Inflammatory macrophage (primary cell): ENCODE results near the gene TRAPPC12.
"Not testable (repeated sequence)": the region's sequence is repeated elsewhere in the genome, so short reads cannot be mapped to it uniquely, and the experiment has no call there.

Experiments used
- DNase-seq, 2 donors: peaks; one replicate each; pipeline ENCODE4 v3.0.0-alpha.2; 2020 to 2022

TRAPPC12 gene

DNA sequence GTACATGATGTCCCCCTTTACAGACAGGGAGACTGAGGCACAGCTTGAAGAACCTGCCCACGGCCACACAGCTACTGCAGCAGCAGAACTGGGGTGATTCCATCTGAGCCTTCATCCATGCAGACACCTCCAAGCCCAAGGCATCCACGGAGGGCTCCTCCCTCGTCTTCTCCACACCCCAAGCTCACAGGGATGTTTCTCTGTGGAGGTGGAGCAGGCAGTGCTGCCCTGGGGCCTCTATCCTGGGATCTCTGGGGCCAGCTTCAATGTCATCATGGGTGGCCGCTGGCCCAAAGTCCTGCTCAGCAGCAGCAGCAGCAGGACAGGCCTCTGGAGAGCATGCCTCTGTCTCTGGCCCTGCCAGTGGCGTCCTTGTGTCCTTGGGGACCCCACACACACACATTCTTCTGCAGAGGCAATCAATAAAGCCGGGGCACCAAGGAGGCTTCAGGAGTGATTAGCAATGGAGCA, 108.6 kb downstream of the TRAPPC12 start:
- DNase-seq, result no peak

DNA sequence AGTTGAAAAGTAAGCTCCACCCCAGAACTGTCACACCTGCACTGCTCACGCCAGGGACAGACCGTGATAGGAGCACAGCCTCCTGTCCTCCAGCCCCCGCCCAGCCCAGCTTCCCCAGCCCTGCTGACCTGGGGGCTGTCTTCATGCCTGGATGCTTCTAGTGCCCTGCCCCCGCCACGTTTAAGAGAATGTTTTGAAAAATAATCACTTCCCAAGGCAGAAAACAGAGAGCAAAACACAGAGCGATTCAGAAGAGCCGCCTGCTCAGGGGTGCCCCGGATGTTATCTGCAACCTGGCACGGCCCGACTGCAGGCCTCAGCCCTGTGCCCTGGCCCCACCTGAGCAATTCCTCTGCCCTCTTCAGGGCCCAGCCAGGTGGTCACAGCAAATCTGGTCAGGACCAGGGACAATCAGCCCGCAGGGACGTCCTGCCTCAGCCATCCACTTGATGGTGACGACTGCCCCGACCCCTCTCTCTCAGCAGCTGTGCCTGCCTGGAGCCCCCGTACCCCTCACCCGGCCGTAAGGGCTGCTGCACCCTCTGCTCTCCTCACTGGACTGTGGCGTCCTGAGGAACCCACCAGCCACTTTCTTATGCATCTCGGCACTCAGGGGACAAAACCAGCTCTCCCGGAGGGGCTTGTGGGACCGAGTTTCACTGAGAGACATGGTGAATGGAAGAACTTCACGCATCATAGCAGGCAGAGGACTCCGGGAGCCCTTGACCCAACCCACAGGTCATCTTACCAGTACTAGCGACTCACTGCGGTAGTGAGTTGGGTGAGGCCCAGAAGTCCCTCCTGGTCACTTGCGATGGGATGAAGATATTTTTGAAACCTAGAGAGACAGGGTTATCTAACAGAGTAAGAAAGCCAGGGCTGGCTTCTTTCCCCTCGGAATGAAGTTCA, 109.6 kb downstream of the TRAPPC12 start:
- no peak for DNase-seq

DNA sequence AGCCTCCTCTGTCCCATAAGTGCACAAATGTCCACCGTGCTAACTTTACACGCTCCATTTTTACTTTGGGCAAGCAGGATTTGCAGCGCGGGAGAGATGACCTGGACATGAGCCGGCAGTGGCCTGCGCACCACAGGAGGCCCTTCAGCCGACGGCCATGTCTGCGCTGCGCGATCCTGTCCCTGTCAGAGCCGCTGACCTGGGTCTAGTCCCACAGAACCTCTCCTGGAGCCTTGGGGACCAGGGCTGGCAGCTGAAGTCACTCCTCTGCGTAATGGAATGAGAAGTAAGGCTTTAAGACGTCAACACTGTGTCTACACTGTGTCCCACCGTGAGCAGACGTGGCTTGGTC, 110.2 kb downstream of the TRAPPC12 start:
- no peak for DNase-seq

DNA sequence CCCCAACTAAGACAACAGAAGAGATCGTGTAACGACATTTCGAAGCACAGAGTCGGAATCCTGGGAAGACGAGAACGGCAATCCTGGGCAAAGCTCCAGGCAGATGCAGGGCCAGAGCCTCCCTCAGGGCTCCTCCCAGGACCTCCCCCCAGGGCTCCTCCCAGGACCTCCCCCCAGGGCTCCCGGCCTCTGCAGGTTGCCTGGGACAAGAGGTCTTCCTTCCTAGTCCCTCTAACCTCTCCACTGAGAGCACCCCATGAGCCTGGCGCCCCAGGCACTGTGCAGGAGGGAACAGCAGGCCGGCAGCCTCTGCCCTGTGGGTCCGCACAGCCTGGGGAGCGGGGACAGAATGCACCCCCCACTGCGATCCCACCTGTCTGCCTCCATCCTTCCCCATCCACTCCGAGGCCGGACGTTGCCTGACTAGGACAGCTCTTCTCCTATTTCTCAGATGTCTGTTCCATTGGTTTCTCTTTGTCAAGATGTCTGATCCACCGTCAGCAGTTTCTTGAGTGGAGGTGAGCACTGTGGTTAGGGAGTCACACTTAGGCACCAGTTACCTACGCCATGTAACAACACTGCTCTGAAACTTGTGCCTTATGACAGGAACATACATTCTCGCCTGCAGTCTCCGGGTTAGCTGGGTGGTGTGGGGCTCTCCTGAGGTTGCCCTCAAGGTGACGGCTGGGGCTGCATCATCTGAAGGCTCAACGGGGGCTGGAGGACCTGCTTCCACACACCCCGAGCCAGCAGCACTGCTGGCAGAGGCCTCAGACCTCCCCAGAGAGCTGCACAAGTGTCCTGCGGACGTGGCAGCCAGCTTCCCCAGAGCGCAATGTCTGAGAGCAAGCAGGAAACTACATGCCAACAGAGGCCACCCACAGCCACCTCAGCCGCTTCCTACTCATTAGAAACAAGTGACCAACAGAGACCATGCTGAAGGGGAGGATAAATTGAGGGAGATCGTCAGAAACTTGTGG, 111.0 kb downstream of the TRAPPC12 start:
- DNase-seq, result peak in 1 of 2 donors; percentile 51

DNA sequence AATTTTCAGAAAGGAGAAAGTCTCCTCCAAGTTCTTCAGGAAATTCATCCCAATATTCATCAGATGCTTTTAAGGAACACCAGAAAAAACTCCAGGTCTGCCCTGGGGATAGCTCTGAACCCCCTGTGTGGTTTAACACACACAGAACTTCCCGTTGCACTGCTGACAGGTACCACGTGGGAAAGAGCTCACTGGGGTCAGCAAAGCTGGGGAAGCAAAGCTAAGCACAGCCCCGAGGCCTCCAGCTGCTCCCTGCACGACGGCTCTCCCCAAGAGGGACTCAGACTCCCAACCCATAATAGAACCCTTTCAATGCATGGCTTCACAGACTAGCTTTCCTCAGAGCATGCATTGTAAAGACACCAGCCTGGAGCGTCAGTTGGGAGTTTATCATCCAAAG, 111.8 kb downstream of the TRAPPC12 start:
- peak in 1 of 2 donors; percentile 9 for DNase-seq

DNA sequence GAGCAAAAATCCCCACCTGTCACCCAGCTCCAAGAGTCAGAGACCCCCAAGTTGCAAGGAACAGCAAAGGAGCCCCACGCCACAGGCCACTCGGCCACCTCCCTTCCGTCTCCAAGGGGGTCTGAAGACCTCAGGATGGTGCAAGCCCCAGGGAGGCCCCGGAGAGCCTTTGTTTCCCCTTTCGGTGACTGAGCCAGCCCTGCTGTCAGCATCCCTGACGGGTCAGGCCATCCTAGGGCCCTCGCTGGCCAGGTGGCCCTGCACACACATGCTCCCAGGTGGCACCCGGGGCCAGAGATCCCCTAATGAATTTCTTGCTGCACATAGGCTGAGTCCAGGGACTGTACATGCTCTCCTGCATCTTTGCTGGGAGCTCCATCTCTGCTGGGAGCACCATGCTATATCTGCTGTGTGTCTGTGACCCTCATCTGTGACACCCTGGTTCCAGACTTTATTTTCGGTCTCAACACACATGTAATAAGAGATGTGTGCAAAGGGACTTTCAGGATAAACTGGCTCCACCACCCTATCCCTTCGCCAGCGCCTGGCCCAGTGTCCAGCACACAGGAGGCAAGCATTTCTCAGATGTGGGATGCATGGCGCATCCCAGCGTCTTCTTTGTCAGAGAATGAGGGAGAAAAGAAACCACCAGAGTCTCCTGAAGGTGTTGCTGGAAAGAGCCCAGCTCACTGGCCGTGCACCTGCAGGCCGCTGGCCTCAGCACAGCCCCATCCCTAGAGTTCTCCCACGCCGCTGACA, 112.4 kb downstream of the TRAPPC12 start:
- no peak for DNase-seq

DNA sequence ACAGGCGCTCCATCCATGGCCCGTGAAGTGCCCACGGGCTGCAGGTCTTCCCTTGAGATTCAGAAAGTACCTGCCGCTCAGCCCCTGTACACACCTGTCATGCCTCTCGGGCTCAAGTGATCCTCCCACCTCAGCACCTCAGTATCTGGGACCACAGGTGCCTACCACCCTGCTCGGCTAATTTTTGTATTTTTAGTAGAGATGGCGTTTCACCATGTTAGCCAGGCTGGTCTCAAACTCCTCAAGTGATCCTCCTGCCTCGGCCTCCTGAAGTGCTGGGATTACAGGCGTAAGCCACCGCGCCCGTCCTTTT, 112.9 kb downstream of the TRAPPC12 start:
- not testable (repeated sequence) for DNase-seq

DNA sequence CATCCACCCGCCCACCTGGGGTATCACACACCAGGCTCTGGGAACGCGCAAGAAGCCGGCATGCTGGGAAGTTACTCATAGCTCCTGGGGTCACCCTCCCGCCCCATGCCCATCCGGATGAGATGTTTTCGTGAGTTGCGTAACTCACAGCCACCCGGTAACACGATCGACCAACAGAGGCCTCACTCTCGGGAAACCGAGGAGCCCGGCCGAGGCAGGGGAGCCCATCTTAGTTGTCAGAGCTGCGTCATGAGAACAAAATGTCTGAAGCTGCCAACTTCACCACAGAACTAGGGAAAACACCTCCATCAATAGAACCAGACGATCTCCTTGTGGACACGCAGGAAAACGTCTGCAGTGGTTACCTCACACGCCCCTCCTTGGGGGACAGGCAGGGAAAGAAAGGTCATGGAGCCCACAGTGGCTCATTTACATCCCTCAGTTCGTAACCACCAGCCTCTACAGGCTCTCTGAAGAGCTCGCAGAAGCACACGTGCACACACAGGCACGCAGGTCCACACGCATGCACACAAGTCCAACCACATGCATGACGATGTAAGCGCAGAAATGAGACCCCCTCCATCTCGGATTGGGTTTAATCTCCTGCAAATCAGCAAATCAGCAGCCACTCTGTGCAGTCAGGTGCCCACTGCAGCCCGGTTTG, 113.6 kb downstream of the TRAPPC12 start:
- no peak for DNase-seq

DNA sequence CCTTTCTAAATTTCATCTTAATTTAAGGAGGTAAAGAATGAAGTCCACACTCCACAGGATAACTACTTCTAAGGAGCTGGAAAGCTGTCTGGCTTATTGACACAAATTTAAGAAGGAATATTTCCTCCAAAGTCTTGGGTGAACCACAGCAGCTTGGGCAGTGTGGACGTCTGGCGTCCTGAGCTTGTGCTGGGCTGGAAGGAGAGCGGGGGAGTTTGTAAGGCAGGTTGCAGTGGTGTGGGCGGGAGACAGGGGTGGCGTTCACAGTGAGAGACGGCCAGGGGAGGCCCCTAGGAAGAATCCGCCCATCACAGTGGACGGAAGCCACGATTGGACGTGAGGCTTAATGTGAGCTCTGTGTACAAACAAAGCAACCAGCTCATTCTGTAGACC, 114.1 kb downstream of the TRAPPC12 start:
- DNase-seq, result no peak

DNA sequence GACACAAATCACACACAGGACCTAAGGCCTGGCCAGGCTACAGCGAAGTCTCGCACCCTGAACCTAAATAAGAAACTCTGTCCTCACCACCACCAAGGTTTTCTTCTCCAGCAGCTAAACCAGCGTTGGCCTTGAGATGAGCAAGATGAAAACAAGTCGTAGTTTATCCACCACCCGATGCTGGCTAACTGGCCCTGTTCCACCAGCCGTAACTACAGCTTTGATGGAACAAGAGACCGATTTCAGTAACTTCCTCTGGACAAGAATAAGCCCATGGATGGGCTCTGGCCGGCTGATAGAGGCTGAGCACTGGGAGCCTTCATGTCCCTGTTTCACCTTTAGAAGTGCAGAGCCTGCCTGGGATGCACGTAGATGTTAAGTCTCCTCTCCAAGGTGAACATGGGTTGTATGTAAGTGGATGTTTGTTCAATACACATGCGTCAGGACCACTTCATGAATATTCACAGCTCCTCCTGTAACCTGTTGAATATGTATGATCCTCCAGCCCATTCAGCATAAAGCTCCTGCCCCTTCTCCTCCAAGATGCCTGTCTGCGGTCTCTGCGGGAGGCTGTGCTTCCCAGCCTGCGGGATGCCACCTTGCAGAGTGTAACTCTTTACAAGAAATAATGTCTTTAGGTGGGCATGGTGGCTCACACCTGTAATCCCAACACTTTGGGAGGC, 115.6 kb downstream of the TRAPPC12 start:
- no peak for DNase-seq

DNA sequence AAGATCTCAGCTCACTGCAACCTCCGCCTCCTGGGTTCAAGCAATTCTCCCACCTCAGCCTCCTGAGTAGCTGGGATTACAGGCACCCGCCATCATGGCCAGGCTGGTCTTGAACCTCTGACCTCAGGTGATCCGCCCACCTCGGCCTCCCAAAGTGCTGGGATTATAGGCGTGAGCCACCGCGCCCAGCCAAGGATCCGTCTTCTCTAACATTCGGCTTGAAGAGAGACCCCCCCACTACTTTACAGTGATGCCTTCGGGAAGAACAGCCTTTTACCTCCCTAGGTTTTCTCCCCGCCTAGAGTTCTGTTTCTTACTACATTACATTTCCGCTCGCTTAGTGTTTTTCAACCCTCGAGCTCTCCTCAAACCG, 117.2 kb downstream of the TRAPPC12 start:
- DNase-seq, result not testable (repeated sequence)

DNA sequence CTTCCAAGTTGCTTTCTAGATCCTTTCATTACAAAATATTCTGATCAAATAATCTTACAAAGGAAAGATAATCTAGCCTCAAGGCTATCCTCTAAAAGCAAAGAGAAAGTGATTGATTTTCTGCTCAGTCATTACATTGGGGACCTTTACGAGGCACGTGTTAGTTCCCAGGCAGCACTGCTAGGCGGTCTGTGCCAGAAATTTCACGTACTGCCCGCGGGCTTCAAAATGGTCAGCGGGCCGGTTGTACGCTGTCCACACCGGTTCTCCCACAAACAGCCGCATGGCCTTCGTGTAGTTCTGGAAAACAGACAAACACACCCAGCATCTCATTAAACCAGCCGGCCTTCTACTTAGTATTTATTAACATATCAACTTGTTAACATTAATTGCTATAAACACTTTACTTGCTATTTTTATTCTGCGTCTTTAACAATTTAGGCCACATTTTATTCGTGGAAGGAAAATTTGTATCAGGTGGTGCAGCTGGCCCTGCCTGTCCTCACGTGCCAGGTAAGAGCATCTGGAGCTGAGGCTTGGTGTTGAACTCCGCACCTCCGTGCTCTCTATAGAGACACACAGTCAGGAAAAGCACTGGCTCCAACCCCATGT, 119.4 kb downstream of the TRAPPC12 start:
- no peak for DNase-seq

DNA sequence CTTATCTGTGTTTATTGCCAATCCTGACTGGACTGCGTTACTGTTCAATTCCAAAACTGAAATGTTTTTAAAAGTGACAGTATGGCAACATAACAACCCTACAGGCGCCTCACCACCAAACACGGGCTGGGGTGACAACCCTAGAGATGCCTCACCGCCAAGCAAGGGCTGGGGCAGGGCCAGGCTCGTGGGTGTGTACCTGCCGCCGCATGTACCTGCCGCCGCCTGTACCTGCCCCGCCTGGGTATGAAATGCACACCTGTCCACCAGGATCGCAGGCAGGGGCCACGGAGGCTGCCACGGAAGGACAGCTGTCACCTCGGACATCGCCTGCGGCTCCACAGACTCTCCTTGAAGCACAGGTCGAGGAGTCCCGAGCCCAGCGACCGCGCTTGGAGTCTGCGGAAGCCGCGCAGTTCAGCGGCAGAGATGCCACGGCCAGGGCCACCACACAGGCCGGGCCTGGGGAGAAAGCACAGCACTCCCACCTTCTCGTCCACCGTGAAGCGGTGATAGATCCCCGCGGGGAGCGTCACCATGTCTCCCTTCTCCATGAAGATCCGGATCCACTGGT, 120.9 kb downstream of the TRAPPC12 start:
- no peak for DNase-seq

DNA sequence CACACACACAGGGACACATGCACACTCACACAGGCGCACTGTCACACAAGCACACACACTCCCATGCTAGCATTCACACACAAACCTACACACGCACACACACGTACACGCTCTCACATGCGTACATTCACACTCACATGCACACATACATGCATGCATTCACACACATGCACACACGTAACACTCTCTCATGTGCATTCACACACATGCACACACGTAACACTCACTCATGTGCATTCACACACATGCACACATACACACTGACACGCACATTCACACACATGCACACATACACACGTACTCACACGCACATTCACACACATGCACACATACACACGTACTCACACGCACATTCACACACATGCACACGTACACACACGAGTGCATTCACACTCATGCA, 123.6 kb downstream of the TRAPPC12 start:
- no peak for DNase-seq

DNA sequence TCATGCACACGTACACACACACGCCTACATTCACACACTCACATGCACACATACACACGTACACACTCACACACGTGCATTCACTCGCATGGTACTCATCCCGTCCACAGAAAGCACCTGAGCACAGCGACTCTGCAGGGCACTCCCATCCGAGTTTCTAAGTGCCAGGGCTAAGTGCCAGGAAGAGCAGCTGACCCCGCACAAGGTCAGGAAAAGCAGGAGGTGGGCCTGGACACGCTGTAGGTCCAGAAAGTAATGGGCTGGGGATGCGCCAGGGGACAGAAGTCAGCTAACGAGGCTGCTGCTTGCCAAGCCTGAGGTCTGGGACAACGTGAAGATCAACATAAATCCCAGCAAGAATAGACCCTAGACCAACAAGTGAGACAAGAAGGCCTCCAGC, 124.0 kb downstream of the TRAPPC12 start:
- no peak for DNase-seq

DNA sequence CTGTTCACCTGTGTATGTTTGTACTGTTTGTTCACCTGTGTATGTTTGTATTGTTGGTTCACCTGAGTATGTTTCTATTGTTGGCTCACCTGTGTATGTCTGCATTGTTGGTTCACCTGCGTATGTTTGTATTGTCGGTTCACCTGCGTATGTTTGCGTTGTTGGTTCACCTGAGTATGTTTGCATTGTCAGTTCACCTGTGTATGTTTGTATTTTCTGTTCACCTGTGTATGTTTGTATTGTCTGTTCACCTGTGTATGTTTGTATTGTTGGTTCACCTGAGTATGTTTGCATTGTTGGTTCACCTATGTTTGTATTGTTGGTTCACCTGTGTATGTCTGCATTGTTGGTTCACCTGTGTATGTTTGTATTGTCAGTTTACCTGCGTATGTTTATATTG, 125.2 kb downstream of the TRAPPC12 start:
- DNase-seq, result no peak

DNA sequence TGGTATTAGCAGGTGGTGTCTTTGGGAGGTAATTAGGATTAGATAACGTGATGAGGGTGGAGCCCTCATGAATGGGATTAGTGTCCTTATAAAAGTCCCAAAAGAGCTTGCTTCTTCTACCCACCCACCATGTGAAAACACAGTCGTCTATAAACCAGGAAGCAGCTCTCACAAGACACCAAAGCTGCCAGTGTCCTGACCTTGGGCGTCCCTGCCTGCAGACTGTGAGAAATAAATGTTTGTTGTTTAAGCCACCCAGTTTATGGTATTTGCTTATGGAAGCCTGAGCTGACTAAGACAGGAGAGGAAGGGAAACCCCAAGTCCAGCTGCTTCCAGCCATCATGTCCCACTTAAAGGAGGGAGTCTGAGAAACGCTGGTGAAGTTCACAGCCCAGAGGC, 126.3 kb downstream of the TRAPPC12 start:
- no peak for DNase-seq

DNA sequence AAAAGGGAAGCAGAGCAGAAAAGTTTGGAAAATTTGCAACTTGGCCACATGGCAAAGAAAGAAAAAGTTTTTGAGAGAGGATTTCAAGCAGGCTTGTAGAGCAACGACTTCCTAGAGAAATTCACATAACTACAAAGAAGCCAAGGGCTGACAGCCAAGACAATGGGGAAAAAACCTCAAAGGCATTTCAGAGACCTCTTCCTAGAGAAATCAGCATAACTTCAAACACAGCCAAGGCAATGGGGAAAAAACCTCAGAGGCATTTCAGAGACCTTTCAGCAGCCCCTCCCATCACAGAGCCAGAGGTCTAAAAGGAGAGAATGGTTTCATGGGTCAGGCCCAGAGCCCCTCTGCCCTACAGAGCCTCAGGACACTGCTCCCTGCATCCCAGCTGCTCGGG, 132.6 kb downstream of the TRAPPC12 start:
- DNase-seq, result no peak

DNA sequence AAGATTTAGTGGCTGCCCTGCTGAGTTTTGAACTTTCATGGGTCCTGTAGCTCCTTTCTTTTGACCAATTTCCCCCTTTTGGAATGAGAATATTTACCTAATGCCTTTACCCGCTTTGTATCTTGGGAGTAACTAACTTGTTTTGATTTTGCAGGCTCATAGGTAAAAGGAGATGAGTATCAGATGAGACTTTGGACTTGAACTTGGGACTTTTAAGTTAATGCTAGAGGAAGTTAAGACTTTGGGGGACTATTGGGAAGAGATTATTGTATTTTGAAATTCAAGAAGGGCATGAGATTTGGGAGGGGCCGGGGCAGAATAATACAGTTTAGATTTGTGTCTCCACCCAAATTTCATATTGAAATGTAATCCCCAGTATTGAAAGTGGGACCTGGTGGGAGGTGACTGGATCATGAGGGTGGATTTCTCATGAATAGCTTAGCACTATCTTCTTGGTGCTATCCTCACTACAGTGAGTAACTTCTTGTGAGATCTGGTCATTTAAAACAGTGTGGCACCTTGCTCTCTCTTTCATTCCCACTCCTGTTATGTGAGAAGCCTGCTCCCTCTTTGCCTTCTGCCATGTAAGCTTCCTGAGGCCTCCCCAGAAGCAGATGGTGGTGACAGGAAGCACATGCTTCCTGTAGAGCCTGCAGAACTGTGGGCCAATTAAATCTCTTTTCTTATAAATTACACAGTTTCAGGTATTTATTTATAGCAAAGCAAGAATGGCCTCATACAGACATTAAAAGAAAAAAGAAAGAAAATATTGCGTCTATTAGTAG, 133.7 kb downstream of the TRAPPC12 start:
- no peak for DNase-seq

DNA sequence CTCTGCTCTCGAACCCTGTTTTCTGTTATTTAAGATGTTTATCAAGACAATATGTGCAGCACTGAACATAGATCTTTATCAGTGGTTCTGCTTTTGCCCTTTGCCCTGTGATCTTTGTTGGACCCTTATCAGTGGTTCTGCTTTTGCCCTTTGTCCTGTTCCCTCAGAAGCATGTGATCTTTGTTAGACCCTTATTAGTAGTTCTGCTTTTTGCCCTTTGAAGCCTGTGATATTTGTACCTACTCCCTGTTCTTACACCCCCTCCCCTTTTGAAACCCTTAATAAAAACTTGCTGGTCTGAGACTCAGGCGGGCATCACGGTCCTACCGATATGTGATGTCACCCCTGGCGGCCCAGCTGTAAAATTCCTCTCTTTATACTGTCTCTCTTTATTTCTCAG, 135.9 kb downstream of the TRAPPC12 start:
- DNase-seq, result not testable (repeated sequence)
